CD4-positive, alpha-beta T cell treated with Interleukin-17A for 4 hours (primary cell): ENCODE data around the gene PNMA3.
"Not testable (repeated sequence)": the region's sequence is repeated elsewhere in the genome, so short reads cannot be mapped to it uniquely, and the experiment has no call there.

Source experiments
- DNase-seq: peaks from one replicate; pipeline ENCODE4 v3.0.0-alpha.2; 2020; ENCODE audit warnings: mixed read lengths

Gene PNMA3

DNA sequence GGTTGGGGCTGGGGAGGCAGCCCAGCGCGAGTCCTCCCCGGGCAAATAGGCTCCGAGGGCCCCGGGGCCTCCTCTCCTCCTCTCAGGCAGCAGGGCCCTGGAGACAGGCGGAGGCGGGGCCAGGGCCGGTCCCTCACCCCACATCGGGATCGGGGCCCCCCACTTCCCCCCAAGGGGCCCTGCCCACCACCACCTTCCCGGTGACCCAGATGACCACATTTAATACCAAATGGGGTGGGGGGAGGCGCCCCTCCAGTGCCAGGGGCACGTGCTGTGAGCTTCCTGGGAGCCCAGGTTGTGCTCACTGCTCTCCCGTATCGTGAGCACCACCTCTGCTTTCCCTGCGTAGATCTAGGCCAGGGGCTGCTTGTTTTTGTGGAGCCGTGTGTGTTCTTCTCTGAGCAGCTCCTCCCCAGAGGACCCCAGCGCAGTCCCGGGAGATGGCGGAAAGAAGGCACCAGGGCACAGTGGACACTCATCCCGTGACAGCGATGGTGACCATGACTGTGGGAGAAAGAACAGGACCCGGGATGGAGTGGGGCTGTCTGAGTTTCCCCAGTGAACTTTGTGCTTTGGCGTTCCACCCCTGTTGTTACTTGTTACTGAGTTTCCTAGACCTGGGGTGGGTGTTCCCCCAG is 18.1 kb downstream of the PNMA3 start:
- DNase-seq: no peak

DNA sequence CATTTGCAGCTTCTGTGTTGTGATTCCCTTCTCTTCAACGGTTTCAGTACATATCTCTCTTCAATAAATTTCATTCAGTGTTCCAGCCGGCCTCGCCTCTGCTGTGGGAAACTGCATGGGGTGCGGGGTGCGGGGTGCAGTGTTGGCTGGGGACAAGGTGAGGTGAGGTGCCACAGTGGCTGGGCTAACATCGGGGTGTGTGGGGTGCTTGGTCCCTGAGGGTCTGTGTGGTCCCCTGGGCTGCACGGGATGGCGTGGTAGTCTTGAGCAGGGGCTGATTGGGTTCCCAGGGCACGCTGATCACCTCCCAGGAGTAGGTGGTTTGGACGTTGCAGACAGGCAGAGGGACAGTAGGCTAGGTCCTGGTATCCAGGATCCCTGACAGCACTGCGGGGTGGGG is 18.7 kb downstream of the PNMA3 start:
- DNase-seq: no peak

DNA sequence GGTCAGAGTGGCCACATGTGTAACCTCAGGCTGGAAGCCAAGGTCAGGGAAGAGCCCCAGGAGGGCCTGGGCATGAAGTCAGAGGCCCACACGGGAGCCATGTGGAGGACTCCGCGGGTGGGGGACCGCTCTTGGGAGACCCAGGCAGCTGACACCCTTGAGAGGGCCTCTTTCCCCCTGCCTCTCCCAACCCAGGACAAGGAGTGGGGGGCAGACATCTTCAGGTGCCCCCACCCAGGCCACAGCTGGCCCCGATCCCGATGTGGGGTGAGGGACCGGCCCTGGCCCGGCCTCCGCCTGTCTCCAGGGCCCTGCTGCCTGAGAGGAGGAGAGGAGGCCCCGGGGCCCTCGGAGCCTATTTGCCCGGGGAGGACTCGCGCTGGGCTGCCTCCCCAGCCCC is 19.1 kb downstream of the PNMA3 start:
- DNase-seq: no peak

DNA sequence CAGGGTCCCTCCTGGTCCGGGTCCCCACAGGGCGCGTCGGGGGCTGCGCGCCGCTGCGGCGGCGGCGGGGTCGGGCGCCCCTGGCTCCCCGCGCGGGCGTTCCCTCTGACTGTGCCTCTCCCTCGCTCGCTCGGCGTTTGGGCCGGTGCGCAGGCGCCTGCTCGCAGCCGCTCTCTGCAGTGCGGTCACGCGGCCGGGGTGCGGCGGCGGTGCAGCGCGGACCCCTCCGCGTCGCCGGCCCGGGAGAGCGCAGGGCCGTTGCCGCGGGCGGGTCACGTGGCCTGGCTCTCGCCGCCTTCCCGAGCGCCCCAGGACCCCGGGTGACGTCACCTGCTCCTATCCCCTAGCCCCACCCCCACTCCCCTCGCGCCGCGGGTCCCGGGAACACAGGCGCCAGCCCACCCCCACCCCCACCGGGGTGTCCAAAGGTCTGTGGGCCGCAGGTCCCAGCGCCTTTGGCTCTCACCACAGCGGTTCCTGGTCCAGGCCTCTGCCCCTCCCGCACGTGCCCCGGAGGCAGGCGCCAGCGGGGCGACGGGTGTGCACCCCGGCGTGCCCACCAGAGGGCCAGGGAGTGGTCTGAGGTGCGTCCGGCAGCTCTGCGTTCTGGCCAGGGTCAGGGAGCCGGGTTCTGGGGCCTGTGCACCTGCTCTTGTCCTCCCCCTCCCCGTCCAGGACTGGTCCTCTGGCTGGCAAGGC is 21.3 kb downstream of the PNMA3 start:
- not testable (repeated sequence) for DNase-seq

DNA sequence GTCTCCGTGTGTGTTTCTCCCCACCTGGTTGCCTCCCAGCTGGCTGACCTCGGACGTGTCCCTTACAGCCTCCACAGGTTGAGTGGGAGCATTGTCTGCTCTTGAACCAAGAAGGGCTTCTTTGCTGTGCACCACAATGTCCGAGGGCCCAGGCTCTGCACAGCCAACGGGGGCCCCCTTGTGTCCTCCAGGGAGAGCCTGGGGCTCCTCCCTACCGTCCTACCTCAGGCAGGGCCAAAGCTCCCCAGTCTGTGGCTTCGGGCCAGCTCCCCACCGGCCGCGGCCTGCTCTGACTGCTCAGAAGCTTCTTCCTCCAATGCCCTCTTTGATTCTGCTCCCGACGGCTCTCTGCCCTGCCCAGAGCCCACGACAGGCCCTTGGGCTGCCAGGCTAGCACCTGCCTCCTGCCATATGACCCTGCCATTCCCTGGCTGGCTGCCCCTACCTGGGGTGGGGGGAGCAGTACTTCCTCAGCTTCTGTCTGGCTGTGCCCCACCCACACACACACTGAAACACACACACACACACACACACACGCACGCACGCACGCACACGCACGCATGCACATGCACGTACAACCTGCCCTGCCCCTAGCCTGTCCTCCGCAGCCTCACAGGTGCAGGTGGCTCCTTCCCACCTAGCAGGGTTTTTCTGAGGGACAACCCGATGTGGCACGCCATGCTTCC is 27.1 kb downstream of the PNMA3 start:
- not testable (repeated sequence) for DNase-seq

DNA sequence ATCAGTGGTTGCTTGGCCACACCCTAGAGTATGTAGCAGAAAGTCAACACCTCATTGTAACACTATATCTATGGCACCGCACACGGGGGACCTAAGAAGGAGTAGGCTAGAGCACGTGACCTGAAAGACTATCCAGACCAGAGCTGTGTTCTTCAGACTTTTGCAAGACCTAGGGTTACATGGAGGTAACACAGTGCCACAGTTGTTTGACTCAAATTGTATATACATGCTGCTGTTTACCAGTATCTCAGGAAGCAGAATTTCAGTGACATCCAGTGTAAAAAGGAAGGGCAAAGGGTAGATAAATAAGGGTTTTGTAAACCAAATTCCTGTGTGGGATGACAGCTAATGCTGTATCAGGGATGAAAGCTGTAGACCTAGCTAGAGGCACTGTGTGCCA is 46.1 kb downstream of the PNMA3 start:
- no peak for DNase-seq

DNA sequence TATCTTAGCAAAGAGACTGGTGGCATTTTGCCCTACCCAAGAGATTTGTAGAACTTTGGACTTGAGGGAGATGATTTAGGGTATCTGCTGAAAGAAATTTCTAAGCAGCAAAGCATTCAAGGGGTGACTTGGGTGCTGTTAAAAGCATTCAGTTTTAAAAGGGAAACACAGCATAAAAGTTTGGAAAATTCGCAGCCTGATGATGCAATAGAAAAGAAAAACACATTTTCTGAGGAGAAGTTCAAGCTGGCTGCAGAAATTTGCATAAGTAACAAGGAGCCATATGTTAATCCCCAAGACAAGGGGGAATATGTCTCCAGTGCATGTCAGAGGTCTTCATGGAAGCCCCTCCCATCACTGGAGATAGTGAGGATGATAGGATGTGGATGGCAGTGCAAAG is 48.7 kb downstream of the PNMA3 start:
- not testable (repeated sequence) for DNase-seq

DNA sequence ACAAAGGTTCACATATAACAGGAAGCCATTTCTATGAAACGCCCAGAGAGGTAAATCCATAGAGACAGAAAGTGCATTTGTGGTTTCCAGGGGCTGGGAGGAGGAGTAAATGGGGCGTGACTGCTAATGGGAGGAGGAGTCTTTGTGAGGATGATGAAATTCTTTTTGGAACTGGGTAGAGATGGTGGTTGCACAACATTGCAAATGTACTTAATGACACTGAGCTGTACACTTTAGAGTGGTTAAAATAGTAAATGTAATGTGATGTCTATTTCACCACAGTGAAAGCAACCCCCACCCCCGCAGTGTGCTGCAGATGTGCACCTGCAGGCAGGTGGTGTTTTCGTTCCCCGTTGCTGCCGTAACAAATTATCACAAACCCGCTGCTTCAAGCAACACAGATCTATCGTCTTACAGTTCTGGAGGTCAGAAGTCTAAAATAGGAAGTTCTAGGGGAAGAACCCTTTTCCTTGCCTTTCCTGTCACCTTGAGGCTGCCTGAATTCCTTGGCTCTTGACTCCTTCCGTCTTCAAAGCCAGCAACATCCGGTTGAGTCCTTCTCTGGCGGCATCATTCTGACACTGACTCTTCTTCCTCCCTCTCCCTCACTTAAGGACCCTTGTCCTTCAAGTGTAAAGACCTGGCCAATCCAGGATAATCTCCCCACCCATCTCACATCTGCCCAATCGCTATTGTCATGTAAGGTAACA is 50.0 kb downstream of the PNMA3 start:
- not testable (repeated sequence) for DNase-seq
